NCI-H1694 (cell line): ENCODE results near the gene LRP2BP.
"Not testable (repeated sequence)": the region's sequence is repeated elsewhere in the genome, so short reads cannot be mapped to it uniquely, and the experiment has no call there.

Experiments used
- DNase-seq: peaks from one replicate; lab custom pipeline; 2025; lab: John Stamatoyannopoulos, UW

Gene LRP2BP

GRCh38 chr4:185361872-185362271, 33.9 kb downstream of the LRP2BP start:
- DNase-seq, result no peak

- no peak for DNase-seq
Measured at GRCh38 chr4:185359767-185360446, 35.8 kb downstream of the LRP2BP start.

GRCh38 chr4:185358959-185359358, 36.8 kb downstream of the LRP2BP start:
- DNase-seq, result no peak

- DNase-seq, result no peak
Measured at GRCh38 chr4:185358514-185358913, 37.2 kb downstream of the LRP2BP start.

- DNase-seq, result no peak
Measured at GRCh38 chr4:185357733-185358440, 37.8 kb downstream of the LRP2BP start.

GRCh38 chr4:185357211-185357610, 38.5 kb downstream of the LRP2BP start:
- no peak for DNase-seq

- no peak for DNase-seq
Measured at GRCh38 chr4:185352741-185353140, 43.0 kb downstream of the LRP2BP start.

- DNase-seq, result no peak
Measured at GRCh38 chr4:185352202-185352601, 43.5 kb downstream of the LRP2BP start.

- no peak for DNase-seq
Measured at GRCh38 chr4:185351691-185352090, 44.0 kb downstream of the LRP2BP start.

GRCh38 chr4:185346975-185347601, 48.6 kb downstream of the LRP2BP start:
- DNase-seq, result no peak

- DNase-seq, result no peak
Measured at GRCh38 chr4:185344743-185345538, 50.8 kb downstream of the LRP2BP start.

GRCh38 chr4:185343726-185344581, 51.8 kb downstream of the LRP2BP start:
- DNase-seq, result peak; percentile 10

GRCh38 chr4:185341841-185342240, 53.9 kb downstream of the LRP2BP start:
- no peak for DNase-seq

GRCh38 chr4:185341377-185341776, 54.3 kb downstream of the LRP2BP start:
- no peak for DNase-seq

GRCh38 chr4:185339941-185340340, 55.8 kb downstream of the LRP2BP start:
- no peak for DNase-seq

GRCh38 chr4:185335579-185335978, 60.1 kb downstream of the LRP2BP start:
- no peak for DNase-seq

GRCh38 chr4:185334326-185334725, 61.4 kb downstream of the LRP2BP start:
- no peak for DNase-seq

GRCh38 chr4:185332575-185333464, 62.9 kb downstream of the LRP2BP start:
- no peak for DNase-seq

GRCh38 chr4:185329879-185330510, 65.7 kb downstream of the LRP2BP start:
- not testable (repeated sequence) for DNase-seq

- no peak for DNase-seq
Measured at GRCh38 chr4:185328586-185328985, 67.1 kb downstream of the LRP2BP start.
